HG03460 (cell line): ENCODE measurements around the gene SEPTIN5.
"Not testable (repeated sequence)": the region's sequence is repeated elsewhere in the genome, so short reads cannot be mapped to it uniquely, and the experiment has no call there.

Source experiments
- ATAC-seq: cut with Tn5 transposase; IDR thresholded peaks from one replicate; pipeline ENCODE4 v1.9.1; 2021; ENCODE audit not compliant: unreplicated experiment

Gene SEPTIN5

DNA sequence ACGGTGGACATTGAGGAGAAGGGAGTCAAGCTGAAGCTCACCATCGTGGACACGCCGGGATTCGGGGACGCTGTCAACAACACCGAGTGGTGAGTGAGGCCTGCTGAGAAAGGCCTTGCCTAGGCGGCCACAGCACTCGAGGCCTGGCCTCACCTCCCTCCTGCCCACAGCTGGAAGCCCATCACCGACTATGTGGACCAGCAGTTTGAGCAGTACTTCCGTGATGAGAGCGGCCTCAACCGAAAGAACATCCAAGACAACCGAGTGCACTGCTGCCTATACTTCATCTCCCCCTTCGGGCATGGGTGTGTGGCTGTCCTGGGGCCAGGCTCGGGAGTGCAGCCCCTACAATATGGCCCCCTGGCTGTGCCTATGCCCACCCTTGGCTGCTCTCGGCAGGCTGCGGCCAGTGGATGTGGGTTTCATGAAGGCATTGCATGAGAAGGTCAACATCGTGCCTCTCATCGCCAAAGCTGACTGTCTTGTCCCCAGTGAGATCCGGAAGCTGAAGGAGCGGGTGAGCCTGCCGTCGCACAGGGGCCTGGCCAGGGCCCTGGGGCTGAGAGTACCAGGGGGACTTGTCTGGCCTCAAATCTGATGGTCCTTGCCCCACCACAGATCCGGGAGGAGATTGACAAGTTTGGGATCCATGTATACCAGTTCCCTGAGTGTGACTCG is 6.0 kb downstream of the SEPTIN5 start:
- no peak for ATAC-seq

DNA sequence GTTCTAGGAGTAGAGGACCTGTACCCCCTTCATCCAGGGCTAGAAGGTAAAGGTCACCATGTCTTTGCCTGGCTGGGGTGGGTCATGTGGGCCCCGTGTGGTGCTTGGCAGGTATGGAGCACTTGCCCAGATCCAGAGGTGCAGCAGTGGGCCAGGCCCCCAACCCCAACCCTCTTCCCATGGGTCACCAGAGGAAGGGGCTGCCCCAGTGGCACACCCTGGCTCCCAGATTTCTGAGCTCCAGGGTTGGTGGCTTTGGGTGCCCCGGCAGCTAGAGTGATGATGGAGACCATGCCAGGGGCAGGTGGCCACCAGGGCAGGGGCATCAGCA is 6.7 kb downstream of the SEPTIN5 start:
- no peak for ATAC-seq

DNA sequence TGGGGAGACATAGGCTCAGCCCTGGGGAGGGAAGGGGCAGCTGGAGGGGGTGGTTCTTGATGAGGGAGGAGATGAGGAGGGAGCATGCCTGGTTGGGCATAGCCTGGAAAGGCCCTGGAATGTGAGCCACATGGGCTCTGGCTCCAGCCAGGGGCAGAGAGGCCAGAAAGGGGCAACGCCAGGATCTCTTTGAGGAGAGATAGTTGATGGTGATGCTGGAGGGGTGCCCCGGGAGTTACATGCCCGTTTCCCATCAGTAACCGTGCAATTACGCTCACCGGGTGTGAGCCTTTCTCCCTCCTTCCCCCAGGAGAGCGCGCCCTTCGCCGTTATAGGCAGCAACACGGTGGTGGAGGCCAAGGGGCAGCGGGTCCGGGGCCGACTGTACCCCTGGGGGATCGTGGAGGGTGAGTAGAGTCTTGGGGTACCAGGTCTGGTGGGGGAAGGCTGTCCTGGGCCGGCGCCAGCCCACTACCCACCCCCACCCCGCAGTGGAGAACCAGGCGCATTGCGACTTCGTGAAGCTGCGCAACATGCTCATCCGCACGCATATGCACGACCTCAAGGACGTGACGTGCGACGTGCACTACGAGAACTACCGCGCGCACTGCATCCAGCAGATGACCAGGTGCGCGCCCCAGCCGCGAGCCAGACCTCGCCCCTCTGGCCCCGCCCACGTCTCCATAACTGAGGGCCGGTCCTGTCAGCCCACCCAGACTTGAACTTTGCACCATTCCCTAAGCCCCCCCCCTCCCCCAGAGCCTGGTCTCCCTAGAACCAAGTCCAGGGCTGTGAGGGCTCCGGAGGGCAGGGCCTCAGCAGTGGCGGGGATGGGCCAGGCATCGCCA is 7.3 kb downstream of the SEPTIN5 start:
- ATAC-seq = no peak

DNA sequence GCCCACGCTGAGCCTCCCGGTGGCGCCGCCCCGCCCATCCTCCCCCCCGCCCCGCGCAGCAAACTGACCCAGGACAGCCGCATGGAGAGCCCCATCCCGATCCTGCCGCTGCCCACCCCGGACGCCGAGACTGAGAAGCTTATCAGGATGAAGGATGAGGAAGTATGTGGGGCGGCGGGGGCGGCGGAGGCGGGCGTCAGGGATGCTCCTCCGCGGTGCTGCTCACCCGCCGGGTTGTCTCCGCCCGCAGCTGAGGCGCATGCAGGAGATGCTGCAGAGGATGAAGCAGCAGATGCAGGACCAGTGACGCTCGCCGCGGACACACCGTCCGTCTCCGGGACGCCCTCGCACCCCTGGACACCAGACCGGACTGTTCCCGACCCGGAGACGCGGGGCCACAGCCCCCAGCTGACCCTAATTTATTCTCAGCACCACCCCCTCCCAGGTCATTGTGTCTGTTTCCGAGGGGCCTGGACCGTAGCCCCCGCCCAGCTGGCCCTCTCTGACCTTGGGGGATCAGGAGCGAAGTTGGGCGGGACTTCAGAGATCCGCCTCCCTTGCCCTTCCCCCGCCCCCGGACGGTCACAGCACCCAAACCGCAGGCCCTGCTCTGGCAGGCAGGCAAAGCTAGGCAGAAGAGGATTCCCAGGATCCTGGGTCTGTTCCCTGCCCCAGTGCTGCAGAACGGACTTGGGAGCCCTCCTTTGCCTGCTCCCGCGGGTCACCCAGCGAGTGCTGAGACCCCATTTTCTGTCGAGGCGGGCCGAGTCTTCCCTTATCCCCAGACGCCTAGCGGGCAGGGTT is 8.1 kb downstream of the SEPTIN5 start:
- no peak for ATAC-seq

DNA sequence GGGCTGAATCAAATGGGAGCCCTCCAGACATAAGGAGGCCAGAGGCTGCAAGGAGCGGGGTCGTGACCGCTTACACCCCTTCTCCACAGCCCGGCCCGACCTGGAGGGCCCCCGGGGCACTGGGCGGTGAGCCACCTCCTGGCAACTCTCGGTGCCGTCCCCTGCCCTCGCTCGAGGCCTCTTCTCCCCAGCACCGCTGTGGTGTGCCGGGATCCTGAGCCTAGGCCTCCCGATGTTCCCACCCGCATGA is 8.6 kb downstream of the SEPTIN5 start:
- no peak for ATAC-seq

DNA sequence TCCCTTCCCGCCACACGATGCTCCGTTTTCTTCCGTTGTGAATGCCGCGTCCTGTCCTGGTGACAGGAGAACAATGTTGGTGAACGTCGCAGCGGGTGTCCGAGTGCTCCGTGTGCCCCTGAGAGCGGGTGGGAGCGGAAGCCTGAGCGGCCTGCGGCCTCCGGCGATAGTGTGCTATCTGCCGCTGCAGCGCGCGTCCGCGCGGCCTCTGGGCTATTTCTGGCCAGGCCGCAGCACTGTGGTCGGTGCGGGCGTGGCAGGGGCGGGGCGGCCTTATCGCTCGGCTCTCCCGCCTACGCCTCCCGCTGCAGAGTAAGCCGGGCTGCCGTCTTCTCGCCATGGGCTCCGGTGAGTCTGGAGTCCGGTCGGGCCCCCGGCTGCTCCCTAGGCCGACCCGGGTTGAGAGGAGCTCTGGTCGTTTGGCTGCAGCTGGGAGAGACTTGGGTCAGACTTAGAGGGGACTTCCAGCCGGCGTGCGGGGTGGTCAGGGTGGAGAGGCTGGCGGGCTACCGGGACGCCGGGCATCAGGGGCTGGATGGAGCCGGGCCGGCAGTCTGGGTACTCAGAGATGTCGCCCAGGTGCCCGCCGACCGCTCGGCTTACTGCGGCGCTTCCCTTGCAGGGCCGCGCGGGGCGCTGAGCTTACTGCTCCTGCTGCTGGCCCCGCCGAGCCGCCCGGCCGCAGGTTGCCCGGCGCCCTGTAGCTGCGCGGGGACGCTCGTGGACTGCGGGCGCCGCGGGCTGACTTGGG is 9.1 kb downstream of the SEPTIN5 start, which contains the start of gene GP1BB:
TSS of gene GP1BB (plus strand) at position 308 of the 751 bp plus-strand sequence. CDS start at position 339, 31 bp downstream.
- ATAC-seq = no peak

DNA sequence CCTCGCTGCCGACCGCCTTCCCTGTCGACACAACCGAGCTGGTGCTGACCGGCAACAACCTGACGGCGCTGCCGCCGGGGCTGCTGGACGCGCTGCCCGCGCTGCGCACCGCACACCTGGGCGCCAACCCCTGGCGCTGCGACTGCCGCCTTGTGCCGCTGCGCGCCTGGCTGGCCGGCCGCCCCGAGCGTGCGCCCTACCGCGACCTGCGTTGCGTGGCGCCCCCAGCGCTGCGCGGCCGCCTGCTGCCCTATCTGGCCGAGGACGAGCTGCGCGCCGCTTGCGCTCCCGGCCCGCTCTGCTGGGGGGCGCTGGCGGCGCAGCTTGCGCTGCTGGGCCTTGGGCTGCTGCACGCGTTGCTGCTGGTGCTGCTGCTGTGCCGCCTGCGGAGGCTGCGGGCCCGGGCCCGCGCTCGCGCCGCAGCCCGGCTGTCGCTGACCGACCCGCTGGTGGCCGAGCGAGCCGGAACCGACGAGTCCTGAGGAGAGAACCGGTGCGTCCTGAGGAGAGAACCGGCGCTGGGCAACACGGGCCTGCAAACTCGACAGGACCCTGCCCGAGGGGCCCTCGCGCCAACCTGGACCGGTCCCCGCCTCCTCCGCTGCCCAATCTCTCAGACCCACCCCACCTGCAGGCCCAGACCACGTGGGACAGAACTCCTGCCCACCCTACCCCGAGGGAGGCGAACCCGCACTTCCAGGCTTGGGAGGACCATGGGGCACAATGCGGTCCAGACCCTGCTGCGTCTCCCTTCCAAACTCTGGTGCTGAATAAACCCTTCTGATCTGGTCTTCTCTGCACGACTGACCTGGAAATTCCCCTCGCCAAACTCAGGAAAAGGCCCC is 9.9 kb downstream of the SEPTIN5 start:
- no peak for ATAC-seq

DNA sequence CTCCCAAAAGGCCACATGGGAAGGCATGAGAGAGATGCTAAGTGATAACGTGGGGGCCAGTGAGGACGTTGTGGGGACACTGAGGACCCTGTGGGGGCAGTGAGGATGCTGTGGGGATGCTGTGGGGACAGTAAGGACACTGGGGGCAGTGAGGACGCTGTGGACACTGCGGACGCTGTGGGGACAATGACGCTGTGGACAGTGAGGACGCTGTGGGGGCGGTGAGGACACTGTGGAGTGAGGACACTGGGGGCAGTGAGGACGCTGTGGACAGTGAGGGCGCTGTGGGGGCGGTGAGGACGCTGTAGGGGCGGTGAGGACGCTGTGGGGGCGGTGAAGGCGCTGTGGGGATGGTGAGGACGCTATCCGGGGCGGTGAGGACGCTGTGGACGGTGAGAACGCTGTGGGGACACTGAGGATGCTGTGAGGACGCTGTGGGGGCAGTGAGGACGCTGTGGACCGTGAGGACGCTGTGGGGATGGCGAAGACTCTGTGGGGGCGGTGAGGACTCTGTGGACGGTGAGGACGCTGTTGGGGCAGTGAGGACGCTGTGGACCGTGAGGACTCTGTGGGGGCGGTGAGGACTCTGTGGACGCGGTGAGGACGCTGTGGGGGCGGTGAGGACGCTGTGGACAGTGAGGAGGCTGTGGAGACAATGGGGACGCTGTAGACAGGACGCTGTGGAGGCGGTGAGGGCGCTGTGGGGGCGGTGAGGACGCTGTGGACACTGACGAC is 10.8 kb downstream of the SEPTIN5 start:
- ATAC-seq = no peak

DNA sequence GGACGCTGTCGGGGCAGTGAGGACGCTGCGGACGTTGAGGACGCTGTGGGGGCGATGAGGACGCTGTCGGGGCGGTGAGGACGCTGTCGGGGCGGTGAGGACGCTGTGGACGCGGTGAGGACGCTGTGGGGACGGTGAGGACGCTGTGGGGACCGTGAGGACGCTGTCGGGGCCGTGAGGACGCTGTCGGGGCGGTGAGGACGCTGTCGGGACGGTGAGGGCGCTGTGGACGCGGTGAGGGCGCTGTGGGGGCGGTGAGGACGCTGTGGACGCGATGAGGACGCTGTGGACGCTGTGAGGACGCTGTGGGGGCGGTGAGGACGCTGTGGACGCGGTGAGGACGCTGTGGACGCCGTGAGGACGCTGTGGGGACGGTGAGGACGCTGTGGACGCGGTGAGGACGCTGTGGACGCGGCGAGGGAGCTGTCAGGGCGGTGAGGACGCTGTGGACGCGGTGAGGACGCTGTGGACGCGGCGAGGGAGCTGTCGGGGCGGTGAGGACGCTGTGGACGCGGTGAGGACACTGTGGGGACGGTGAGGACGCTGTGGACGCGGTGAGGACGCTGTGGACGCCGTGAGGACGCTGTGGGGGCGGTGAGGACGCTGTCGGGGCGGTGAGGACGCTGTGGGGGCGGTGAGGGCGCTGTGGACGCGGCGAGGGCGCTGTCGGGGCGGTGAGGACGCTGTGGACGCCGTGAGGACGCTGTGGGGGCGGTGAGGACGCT is 11.9 kb downstream of the SEPTIN5 start:
- not testable (repeated sequence) for ATAC-seq

DNA sequence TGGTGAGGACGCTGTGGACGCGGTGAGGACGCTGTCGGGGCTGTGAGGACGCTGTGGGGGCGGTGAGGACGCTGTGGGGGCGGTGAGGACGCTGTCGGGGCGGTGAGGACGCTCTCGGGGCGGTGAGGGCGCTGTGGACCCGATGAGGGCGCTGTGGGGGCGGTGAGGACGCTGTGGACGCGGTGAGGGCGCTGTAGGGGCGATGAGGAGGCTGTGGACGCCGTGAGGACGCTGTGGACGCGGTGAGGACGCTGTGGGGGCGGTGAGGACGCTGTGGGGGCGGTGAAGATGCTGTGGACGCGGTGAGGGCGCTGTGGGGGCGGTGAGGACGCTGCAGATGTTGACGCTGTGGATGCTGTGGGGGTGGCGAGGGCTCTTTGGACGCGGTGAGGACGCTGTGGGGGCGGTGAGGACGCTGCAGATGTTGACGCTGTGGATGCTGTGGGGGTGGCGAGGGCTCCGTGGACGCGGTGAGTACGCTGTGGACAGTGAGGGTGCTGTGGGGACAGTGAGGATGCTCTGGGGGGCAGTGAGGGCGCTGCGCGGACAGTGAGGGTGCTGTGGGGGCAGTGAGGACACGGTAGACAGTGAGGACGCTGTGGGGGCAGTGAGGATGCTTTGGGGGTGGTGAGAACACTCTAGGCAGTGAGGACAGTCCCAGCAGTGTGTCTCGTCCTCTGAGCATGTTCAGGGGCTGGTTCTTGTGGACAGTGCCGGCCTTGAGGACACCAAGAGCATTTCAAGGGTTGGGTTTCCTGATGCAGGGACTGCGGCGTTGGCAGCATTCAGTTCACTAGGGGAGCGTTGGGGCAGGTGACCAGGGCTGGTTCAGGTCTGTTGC is 13.2 kb downstream of the SEPTIN5 start:
- no peak for ATAC-seq

DNA sequence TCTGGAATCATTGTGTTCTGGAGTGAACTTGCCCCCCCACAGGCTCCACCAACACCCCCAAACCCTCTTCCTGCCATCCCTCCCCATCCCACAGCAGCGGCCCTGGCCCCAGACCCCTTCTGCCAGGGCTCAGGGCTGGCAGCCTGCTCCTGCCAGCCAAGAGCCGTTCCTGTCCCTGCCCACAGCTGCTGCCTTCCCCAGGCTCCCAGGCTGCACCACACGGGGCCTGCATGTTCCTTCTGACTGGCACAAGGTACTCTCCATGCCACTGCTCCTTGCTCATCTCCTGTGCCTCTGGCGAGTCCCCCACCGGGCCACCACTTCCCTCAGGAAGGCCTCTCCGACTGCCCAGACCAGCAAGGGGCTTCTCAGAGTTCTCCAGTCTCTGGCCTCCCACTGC is 14.0 kb downstream of the SEPTIN5 start:
- ATAC-seq = no peak

DNA sequence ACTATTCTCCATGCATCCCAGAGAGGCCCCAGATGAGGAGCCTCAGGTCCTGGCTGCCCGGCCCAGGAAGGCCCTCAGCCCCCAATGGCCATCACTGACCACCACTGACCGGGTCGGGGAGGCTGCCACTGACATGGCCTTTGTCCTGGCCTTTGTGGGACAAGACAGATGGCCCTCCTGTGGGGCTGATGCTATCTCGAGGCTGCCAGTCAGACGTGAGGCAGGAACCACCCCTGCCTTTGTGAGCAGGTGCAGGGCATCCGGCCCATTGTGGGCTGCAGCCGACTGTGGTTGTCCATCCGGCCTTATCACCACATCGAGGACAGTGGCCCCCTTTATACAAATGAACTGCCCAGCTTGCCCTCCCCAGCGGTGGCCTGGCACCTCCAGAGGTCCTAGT is 14.5 kb downstream of the SEPTIN5 start:
- ATAC-seq = no peak

DNA sequence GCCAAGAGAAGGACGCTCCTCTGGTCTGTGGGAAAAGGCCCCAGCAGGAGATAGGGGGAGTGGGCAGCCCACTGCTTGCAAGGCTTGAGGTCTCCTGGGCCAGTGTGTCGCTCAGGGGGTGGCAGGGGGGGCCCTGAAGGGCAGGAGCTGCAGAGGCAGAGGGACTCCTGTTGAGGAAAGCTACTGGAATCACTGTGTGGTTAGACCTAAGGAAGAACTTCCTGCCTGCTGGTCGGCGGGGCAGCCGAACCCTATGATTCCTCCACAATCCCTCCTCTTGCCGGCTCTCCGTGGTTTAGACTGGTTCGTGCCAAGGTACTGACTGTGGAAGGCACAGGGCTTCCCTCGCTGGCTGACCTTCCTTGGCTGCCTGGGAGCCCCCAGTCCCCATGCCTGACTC is 15.2 kb downstream of the SEPTIN5 start:
- no peak for ATAC-seq

DNA sequence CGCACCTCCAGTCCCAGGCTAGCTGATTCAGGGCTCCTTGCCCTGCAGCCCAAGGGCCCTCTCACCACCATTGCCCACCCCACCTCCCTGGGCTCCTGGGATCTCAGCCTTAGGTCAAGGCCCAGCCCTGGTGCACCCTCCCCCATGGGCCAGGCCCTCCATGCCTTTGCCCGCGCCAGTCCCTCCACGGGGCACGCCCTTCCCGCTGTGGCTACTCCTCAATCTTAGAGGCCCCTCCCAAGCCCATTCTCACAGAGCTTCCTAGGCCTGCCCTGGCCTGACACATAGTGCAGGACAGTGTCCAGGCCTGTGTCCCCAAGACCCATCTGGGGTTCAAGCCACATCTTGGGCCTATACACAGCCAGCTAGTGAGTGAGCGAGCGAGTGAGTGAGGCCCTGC is 15.9 kb downstream of the SEPTIN5 start:
- no peak for ATAC-seq

DNA sequence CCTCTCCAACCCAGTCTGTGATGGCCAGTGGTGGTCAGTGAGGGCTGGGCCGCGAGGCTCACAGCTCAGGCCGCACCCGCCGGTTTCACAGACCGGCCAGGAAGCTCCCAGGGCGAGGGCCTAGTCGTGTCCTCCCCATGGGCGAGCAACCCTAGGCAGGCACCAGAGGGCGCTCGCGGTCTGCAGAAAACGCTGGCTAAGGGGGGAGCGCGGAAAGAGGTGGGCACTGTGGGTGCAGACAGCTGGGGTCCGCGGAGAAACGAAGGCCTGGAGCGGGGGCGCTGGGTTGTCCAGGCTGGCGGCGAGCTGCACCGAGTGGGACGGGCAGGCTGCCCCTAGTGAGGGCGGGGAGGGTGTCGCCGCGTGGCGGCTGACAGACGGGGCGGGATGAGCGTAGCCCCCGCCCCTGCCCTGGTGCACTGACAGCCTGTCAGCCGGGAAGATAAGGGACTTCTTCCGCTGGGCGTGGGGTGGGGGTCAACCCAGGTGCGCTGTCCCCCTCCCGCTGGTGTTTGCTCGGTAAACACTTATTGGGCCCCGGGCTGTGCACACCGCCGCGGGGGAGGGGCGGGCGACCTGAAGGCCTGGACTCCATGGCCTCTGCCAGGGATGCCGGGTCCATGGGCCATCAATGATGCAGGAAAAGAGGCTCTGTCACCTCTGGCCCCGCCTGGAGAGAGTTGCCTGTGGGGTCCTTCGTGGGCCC is 16.5 kb downstream of the SEPTIN5 start:
- ATAC-seq = no peak

DNA sequence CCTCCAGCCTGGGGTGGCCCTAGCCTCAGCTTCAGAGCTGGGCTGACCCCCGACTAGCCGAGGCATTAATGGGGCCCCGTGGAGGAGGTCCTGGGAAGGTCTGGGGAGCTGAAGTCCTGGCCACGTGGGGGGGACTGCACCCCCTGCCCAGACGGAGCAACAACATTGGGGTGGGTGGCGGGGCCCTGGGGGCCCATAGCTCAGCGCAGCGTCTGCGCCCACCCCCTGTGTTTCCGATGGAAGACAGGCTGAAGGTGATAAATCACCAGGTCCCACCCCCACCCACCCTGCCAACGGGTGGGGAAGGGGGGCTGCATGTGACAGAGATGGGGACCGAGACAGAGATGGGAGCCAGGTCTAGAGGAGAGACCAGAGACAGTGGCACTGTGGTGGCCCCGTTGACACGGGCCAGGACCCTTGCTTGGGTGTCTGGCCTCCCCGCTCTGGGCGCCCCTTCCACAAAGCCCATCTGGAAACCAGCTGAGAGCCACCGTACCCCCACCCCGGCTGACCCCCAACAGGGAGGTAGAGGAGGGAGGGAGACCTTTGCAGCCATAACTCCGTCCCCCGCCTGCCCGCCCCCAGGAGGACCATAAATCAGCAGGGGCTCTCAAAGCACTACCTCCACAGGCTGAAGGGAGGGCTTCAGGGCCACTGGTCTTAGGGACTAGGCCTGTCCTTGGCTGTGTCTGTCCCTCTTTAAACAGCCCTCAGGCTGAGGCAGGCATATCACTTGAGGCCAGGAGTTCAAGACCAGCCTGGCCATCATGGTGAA is 17.2 kb downstream of the SEPTIN5 start:
- no peak for ATAC-seq
